Transverse colon (tissue), 4 donors: ENCODE measurements around the gene BRD3.

ENCODE experiments used
- POLR2A ChIP-seq: fragments of 450-650 bp; IDR thresholded peaks from one replicate; pipeline ENCODE4 v1.6.1; 2016; ENCODE audit warnings: antibody characterized with exemption, mild to moderate bottlenecking, moderate library complexity
- POLR2AphosphoS5 ChIP-seq, 3 donors: sonication (generic); formaldehyde crosslinking; IDR thresholded peaks; one replicate each; pipeline ENCODE4 v1.6.1; 2016; ENCODE audit warnings: antibody characterized with exemption in 3 of 3
- TF ChIP-seq, protein P1 (sequence below), 5 experiments: fragments of 200-600 bp in 3 of 5; fragments of 450-650 bp in 2 of 5; sonication (generic) in 3 of 5; IDR thresholded peaks; 1 replicate in 2 of 5; 2 replicates in 3 of 5; pipeline ENCODE4 v1.5.1; 2016 to 2017; ENCODE audit warnings: antibody characterized with exemption in 5 of 5, inconsistent platforms in 3 of 5, mild to moderate bottlenecking in 2 of 5, moderate library complexity in 1 of 5

- TF ChIP-seq, protein P1, sequence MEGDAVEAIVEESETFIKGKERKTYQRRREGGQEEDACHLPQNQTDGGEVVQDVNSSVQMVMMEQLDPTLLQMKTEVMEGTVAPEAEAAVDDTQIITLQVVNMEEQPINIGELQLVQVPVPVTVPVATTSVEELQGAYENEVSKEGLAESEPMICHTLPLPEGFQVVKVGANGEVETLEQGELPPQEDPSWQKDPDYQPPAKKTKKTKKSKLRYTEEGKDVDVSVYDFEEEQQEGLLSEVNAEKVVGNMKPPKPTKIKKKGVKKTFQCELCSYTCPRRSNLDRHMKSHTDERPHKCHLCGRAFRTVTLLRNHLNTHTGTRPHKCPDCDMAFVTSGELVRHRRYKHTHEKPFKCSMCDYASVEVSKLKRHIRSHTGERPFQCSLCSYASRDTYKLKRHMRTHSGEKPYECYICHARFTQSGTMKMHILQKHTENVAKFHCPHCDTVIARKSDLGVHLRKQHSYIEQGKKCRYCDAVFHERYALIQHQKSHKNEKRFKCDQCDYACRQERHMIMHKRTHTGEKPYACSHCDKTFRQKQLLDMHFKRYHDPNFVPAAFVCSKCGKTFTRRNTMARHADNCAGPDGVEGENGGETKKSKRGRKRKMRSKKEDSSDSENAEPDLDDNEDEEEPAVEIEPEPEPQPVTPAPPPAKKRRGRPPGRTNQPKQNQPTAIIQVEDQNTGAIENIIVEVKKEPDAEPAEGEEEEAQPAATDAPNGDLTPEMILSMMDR (IDR thresholded peaks at IDR 0.05): no peak
- TF ChIP-seq POLR2AphosphoS5 (IDR thresholded peaks at IDR 0.05) (no peak), POLR2A (no peak)
These were observed 79.7 kb downstream of the BRD3 start for GRCh38 chr9:133987946-133988665.
